ENCODE measurements around the gene DYNC1I1.

GRCh38 chr7:95725205-95725604, 47.1 kb upstream of the DYNC1I1 start:
- TF ChIP-seq CTCF (conservative IDR thresholded peaks at IDR 0.05) = no peak
- no peak for TF ChIP-seq EZH2 (IDR thresholded peaks at IDR 0.05; ENCODE audit: low read depth)
